Smooth muscle cell (in vitro differentiated cells): ENCODE results near the gene PRPF31. TPM values are rescaled to one million over a fixed set of nuclear protein-coding genes. Genes with fewer than 3 reads are reported as not detected.

Experiments used
- DNase-seq: peaks from one replicate; lab custom pipeline; 2025; ENCODE audit not compliant: unreplicated experiment; lab: John Stamatoyannopoulos, UW
- H2AFZ ChIP-seq: fragments of 200-600 bp; sonication (generic); 2 replicates; pipeline ENCODE4 v1.6.0; 2016; ENCODE audit warnings: antibody characterized with exemption, low read depth, mild to moderate bottlenecking
- H3F3A ChIP-seq: fragments of 200-600 bp; sonication (generic); 2 replicates; pipeline ENCODE4 v1.6.0; 2017; ENCODE audit warnings: antibody characterized with exemption, low read depth
- H3K27ac ChIP-seq: fragments of 200-600 bp; sonication (generic); 2 replicates; pipeline ENCODE4 v1.5.1; 2016; ENCODE audit warnings: low read depth, mild to moderate bottlenecking
- H3K27me3 ChIP-seq: fragments of 200-600 bp; sonication (generic); 2 replicates; pipeline ENCODE4 v1.6.1; 2016; ENCODE audit warnings: low read depth, mild to moderate bottlenecking
- H3K36me3 ChIP-seq: fragments of 200-600 bp; sonication (generic); 2 replicates; pipeline ENCODE4 v1.5.1; 2016; ENCODE audit warnings: low read depth
- H3K4me1 ChIP-seq: fragments of 200-600 bp; sonication (generic); 2 replicates; pipeline ENCODE4 v1.5.1; 2016; ENCODE audit warnings: low read depth
- H3K4me2 ChIP-seq: fragments of 200-600 bp; sonication (generic); 2 replicates; pipeline ENCODE4 v1.6.0; 2016; ENCODE audit warnings: mild to moderate bottlenecking
- H3K4me3 ChIP-seq: fragments of 200-600 bp; sonication (generic); 2 replicates; pipeline ENCODE4 v1.5.1; 2016; ENCODE audit warnings: mild to moderate bottlenecking
- H3K79me2 ChIP-seq: fragments of 200-600 bp; sonication (generic); 2 replicates; pipeline ENCODE4 v1.6.0; 2016; ENCODE audit warnings: low read depth, mild to moderate bottlenecking
- H3K9ac ChIP-seq: fragments of 200-600 bp; sonication (generic); 2 replicates; pipeline ENCODE4 v1.6.0; 2016; ENCODE audit warnings: low read depth
- H3K9me3 ChIP-seq: fragments of 200-600 bp; sonication (generic); replicated peaks from 2 replicates; pipeline ENCODE4 v1.5.1; 2016; ENCODE audit warnings: low read depth
- H4K20me1 ChIP-seq: fragments of 200-600 bp; sonication (generic); 2 replicates; pipeline ENCODE4 v1.6.0; 2016; ENCODE audit warnings: low read depth
- WGBS: methylation state at CpG from one replicate; pipeline ENCODE4 v1.1.7; 2016; ENCODE audit warnings: low lambda C conversion rate; 5-methylcytosine and 5-hydroxymethylcytosine counted together
- polyA plus RNA-seq: library from polyadenylated mRNA; unstranded; fragments of >200 nt; fragmentation: Nextera tagmentation; extraction: Ambion mirVana; gene quantifications from 2 replicates; pipeline ENCODE4 v1.2.1, GENCODE V29; 2016
- total RNA-seq: library from RNA; depleted of rRNA; stranded (reverse); fragments of >200 nt; gene quantifications from 2 replicates; pipeline ENCODE4 v1.2.3, GENCODE V29; 2014
- TF ChIP-seq, protein P1 (sequence below): fragments of 200-600 bp; sonication (generic); IDR thresholded peaks from 2 replicates; pipeline ENCODE4 v1.5.1; 2017; ENCODE audit warnings: borderline replicate concordance, mild to moderate bottlenecking, antibody characterized with exemption; ENCODE audit not compliant: insufficient read depth, poor library complexity, severe bottlenecking

PRPF31 gene
- total and polyA plus RNA-seq, 2 experiments from 2014 or later: 42.8 to 81.2 TPM

DNA sequence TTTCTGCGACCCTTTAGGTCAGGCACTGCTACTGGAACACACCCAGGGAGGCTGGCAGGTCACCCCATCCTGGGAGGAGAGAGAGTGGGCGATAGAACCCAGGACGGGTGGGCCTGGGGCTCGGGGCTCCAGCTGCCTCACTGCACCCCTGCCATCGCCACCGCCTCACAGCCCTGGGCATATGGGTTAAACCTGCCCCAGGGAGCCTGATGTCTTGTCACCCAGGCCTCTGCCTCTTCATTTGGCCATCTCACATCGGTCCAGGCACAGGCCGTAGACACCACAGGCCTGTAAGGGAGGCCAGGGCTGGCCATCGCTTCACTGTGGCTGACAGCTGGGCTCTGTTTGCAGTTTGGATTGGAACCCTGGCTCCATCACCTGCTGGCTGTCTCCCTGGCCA is 10.2 kb downstream of the PRPF31 start:
- Histone ChIP-seq H3K4me3 (no peak overlapping the region), H3K27me3 (no peaks in the 10 kb centered on the region), H2AFZ (no peak overlapping the region), H3K9ac (no peak overlapping the region), H3K9me3 (no peaks in the 10 kb centered on the region), H3K27ac (no peak overlapping the region), H3K36me3 (no peaks in the 10 kb centered on the region), H4K20me1 (no peaks in the 10 kb centered on the region), H3K79me2 (no peaks in the 10 kb centered on the region), H3K4me2 (no peak overlapping the region), H3F3A (no peaks in the 10 kb centered on the region), H3K4me1 (no peaks in the 10 kb centered on the region)
- TF ChIP-seq, protein P1, sequence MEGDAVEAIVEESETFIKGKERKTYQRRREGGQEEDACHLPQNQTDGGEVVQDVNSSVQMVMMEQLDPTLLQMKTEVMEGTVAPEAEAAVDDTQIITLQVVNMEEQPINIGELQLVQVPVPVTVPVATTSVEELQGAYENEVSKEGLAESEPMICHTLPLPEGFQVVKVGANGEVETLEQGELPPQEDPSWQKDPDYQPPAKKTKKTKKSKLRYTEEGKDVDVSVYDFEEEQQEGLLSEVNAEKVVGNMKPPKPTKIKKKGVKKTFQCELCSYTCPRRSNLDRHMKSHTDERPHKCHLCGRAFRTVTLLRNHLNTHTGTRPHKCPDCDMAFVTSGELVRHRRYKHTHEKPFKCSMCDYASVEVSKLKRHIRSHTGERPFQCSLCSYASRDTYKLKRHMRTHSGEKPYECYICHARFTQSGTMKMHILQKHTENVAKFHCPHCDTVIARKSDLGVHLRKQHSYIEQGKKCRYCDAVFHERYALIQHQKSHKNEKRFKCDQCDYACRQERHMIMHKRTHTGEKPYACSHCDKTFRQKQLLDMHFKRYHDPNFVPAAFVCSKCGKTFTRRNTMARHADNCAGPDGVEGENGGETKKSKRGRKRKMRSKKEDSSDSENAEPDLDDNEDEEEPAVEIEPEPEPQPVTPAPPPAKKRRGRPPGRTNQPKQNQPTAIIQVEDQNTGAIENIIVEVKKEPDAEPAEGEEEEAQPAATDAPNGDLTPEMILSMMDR: no peak
- DNase-seq: no peak
- 98% methylated on average over 9 of the region's 9 CpGs for whole genome bisulfite sequencing

DNA sequence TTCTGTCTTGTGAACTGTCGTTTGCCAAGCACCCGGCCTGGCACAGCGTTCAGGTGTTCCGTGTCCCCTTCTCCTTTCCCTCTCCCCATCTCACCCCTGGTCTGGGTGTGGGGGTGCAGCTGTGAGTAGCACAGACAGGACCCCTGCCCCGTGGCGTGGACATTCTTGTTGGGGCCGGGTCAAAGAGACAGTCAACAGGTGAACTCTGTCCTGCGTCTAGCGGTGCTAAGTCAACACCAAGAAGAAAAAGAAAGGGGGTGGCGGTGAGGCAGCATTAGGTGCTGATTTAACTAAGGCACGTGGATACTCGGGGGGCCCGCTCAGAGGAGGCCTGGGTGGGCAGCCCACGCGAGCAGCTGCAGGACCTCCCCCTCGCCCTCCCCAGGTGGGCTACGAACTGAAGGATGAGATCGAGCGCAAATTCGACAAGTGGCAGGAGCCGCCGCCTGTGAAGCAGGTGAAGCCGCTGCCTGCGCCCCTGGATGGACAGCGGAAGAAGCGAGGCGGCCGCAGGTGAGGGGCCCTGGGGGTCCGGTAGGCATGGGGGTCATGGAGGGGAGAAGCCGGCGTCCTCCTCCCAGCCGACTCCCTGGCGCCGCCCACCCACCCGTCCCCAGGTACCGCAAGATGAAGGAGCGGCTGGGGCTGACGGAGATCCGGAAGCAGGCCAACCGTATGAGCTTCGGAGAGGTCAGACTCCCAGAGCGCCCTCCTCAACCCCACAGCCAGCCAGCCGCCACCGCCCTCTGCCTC is 12.3 kb downstream of the PRPF31 start:
- Histone ChIP-seq H3K9ac (no peak overlapping the region), H3K4me3 (no peak overlapping the region), H3K9me3 (no peaks in the 10 kb centered on the region), H3K4me1 (no peaks in the 10 kb centered on the region), H3K27ac (no peak overlapping the region), H3K79me2 (no peaks in the 10 kb centered on the region), H3F3A (no peaks in the 10 kb centered on the region), H3K27me3 (no peaks in the 10 kb centered on the region), H2AFZ (no peak overlapping the region), H3K4me2 (no peak overlapping the region), H3K36me3 (no peaks in the 10 kb centered on the region), H4K20me1 (no peaks in the 10 kb centered on the region)
- WGBS: 92% methylated on average over 26 of the region's 44 CpGs
- DNase-seq: no peak
- TF ChIP-seq, protein P1: no peak

DNA sequence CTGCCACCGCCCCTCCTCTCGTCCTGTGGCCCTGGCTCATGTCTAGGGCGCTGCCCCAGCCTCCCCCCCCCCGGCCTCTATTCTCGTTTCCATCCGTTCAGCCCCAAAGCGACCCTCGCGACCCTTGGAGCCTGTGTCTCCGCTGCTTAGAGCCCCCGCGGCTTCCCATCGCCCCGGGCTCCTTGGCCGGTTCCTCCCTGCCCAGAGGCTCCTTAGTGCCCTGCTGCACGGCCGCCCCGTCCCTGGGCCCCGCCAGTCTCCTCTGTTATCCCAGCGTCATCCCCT is 12.8 kb downstream of the PRPF31 start:
- TF ChIP-seq, protein P1: no peak
- H3K36me3 ChIP-seq: no peaks in the 10 kb centered on the region

More for the DNA sequence above, 12.8 kb downstream of the PRPF31 start:
- no peak for DNase-seq
- Histone ChIP-seq H3K4me3 (no peak overlapping the region), H3K9me3 (no peaks in the 10 kb centered on the region), H4K20me1 (no peaks in the 10 kb centered on the region), H3K9ac (no peak overlapping the region), H3K79me2 (no peaks in the 10 kb centered on the region), H3K27ac (no peak overlapping the region), H3K4me1 (no peaks in the 10 kb centered on the region), H2AFZ (no peak overlapping the region), H3F3A (no peaks in the 10 kb centered on the region), H3K4me2 (no peak overlapping the region), H3K27me3 (no peaks in the 10 kb centered on the region)
- 90% methylated on average over 11 of the region's 20 CpGs for WGBS
